AG09319 (cell line): ENCODE results near the gene TANC1.

Source experiments
- DNase-seq: peaks from one replicate; pipeline ENCODE4 v3.0.0-alpha.2; 2010; ENCODE audit warnings: low read depth; ENCODE audit errors: extremely low read depth
- TF ChIP-seq, protein P1 (sequence below): IDR thresholded peaks from 2 replicates; pipeline ENCODE4 v1.5.1; 2011; ENCODE audit warnings: low read depth, mild to moderate bottlenecking, inconsistent platforms, low read length, moderate library complexity

Gene TANC1

DNA sequence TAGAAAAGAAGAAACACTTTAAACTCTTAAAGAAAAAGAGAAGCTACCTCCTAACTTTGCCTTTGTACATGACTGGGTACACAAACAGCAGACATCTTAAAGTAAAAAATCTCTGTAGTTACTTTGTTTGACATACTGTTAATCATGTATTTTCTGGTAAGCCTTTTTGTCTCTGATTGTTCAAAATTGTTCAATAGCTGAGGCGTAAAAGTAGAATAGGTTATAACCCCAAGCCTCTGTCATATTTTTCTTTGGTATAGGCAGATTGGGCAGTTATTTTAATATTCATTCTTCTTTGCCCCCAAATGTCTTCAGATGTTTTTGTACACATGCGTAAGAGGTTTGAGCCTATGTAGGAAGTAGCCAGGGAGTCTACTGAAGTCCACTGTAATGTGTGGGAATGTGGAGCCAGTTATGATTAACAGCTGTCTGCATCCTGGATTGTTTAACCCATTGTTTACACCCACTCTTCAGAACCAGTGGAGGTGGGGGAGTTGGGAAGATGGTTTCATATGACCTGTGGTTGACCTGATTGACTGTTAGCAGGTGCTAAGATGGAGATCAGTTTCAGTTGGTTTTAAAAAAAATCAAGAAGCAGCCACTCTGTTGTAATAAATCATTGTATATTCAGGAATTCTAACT is 150.5 kb downstream of the TANC1 start:
- TF ChIP-seq, protein P1, sequence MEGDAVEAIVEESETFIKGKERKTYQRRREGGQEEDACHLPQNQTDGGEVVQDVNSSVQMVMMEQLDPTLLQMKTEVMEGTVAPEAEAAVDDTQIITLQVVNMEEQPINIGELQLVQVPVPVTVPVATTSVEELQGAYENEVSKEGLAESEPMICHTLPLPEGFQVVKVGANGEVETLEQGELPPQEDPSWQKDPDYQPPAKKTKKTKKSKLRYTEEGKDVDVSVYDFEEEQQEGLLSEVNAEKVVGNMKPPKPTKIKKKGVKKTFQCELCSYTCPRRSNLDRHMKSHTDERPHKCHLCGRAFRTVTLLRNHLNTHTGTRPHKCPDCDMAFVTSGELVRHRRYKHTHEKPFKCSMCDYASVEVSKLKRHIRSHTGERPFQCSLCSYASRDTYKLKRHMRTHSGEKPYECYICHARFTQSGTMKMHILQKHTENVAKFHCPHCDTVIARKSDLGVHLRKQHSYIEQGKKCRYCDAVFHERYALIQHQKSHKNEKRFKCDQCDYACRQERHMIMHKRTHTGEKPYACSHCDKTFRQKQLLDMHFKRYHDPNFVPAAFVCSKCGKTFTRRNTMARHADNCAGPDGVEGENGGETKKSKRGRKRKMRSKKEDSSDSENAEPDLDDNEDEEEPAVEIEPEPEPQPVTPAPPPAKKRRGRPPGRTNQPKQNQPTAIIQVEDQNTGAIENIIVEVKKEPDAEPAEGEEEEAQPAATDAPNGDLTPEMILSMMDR: no peak
- no peak for DNase-seq

DNA sequence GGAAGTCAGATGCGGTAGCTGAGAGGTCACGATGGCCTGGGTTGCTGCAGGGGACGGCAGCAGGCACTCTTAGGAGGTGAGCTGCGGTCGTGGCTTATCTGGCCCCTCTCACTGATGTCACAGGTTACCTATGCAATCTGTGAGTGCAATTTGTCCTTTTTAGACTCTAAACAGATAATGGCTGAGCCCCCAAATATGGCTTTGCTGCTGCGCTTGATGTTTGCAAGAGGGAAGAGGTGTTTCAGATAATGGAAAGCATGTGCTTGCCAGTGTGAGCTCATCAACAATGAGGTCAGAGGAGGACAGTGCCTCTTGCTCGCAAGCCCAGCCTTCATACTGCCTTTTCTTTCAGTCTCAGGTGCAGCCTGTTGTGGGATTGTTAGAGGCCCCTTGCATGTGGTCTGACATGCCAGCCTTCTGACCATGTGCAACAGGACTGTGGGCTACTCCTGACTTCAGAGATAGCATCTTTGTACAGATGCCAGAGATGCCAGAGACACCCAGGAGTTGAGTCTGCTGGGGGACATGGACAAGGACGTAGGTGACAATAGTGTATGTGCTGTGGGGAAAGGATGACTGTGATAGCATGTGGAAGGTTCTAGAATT is 151.3 kb downstream of the TANC1 start:
- DNase-seq: no peak
- TF ChIP-seq, protein P1: no peak

DNA sequence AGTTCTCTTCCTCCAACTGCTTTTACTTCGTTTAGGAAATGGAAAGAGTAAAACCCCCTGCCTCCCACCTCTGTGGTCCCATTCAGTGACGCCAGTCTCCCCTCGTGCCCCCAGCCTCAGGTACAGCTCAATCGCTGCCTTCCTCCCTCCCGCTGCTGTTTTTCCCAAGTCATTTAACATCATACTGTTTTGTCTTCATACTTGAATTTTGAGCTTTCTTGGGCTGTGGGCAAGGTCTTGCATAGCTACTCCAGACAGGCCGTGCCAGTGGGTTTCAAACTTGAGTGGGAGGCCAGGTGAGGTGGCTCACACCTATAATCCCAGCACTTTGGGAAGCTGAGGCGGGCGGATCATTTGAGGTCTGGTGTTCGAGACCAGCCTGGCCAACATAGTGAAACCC is 155.3 kb downstream of the TANC1 start:
- TF ChIP-seq, protein P1: no peak
- no peak for DNase-seq

DNA sequence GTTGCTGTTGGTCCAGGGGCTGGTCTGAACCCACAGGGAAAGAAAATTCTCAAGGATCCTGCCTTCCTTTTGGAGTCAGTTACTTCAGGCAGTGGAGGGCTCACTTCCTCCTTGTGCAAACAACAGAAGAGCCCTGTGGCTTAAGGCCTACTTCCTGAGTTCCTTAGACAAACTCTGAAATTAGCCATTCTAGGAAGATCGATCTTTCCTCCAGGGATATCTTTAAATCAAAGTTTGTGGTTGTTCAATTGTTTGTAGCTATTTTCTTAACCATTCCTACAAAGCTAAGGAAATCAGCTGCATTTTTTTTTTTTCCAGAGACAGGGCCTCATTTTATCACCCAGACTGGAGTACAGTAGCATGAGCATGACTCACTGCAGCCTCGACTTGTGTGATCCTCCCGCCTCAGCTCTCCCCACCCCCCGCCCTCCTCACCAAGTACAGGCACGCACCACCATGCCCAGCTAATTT is 156.0 kb downstream of the TANC1 start:
- DNase-seq: peak; percentile 61
- TF ChIP-seq, protein P1: no peak

DNA sequence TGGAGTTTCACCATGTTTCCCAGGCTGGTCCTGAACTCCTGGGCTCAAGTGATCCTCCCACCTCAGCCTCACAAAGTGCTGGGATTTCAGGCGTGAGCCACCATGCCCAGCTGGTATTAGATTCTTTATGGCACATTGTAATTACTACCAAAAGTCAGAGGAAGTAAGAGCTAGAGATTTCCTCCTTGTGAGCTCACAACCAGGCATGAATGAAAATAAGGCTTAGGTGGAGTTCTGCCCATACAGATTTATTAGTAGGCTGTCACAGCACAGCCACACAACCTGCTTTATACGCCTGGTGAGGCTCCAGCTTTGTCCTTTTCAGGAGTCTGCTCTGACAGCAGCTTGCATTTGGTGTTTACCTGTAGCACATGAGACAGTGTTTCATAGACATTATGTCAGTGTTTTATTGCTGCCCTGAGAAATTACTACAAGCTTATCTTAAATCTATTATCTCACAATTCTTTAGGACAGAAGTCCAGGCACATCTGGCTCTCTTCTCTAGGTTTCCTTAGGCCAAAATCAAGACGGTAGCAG is 156.6 kb downstream of the TANC1 start:
- TF ChIP-seq, protein P1: no peak
- no peak for DNase-seq

DNA sequence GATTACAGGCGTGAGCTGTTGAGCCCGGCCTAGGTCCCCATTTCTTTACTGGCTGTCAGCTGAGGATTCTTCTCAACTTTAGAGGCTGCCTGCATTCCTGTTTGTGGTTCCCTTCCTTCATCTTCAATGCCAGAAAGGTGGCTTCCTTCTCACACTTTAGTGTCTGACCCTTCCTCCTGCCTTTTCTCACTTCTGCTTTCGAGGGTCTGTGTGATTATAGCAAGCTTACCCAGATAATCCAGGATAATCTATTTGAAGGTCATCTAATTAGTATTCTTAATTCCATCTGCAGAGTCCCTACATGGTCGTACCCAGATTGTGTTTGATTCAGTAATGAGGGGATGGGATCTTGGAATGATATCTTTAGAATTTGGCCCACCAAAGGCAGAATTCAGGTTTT is 157.4 kb downstream of the TANC1 start:
- DNase-seq: no peak
- TF ChIP-seq, protein P1: no peak

DNA sequence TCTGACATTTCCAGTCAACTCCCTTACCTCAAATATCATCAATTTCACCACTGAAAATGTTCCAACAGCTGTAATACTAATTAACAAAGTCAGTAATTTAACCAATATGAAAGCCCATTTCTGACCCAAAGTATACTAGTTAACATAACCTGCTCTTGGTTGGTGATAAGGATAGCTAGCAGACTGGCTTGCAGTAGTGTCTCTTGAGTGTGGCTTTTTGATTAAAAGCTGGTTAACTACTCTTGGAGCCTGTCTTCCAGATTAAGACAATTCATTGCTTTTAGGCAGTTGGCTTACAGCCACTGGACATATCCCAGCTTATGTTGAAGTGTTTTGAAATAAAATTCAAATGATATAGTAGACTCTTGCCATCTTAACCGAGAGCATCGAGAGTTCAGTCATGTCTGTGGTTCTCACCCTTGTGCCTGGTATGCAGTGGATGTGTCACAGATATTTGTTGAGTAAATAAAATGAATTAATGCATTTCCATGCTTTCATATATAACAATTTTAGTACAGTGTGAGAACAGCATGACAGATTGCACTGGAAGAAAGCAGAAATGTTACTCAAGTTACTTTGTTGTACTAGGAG is 158.1 kb downstream of the TANC1 start:
- peak; percentile 40 for DNase-seq
- TF ChIP-seq, protein P1: no peak
